GM21786 (cell line): Measurements from ENCODE around the gene ADAM20.
"Not testable (repeated sequence)": the region's sequence is repeated elsewhere in the genome, so short reads cannot be mapped to it uniquely, and the experiment has no call there.

Source experiments
- ATAC-seq: cut with Tn5 transposase; IDR thresholded peaks from one replicate; pipeline ENCODE4 v1.9.1; 2021; ENCODE audit not compliant: unreplicated experiment

Gene ADAM20

GRCh38 chr14:70534904-70535303, at the start of gene ADAM20:
ADAM20 (minus strand) TSS chr14:70535004; CDS start chr14:70524757, 10,247 bp downstream.
- ATAC-seq: no peak

GRCh38 chr14:70576891-70577290, 42.1 kb upstream of the ADAM20 start:
- no peak for ATAC-seq

GRCh38 chr14:70573050-70573449, 38.2 kb upstream of the ADAM20 start:
- ATAC-seq: no peak

DNA sequence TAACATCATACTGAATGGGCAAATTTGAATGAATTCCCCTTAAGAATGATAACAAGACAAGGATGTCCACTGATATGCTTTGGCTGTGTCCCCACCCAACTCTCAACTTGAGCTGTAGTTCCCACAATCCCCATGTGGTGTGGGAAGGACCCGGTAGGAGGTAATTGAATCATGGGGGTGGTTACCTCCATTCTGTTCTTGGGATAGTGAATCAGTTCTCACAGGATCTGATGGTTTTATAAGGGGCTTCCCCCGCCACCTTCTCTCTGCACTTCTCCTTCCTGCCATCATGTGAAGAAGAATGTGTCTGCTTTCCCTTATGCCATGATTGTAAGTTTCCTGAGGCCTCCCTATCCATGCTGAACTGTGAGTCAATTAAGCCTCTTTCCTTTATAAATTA, 36.3 kb upstream of the ADAM20 start:
- ATAC-seq: no peak

- ATAC-seq: no peak
These were observed 33.0 kb upstream of the ADAM20 start for GRCh38 chr14:70567791-70568190.

GRCh38 chr14:70563869-70564268, 29.1 kb upstream of the ADAM20 start:
- no peak for ATAC-seq

GRCh38 chr14:70563417-70563816, 28.6 kb upstream of the ADAM20 start:
- no peak for ATAC-seq

- ATAC-seq: no peak
These were observed 23.6 kb upstream of the ADAM20 start for GRCh38 chr14:70558356-70558755.

DNA sequence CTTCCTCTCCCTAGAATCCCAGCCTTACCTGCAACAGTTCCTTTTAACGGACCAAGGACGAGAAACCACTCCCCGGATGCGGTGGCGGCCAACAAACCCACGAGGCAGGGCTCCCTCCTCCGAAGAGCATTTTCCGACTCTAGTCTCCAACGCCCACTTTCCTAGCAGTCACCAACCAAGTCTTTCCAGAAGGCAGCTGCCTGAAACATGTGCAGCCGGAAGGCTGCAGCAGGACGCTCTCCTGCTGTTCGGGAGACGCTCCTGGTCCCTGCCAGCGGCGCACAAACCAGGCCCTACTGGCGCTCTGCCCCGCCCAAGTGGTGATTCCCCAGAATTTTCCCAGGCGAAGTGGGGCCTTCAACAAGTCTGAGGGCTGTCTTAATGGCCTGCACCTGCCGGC, 21.1 kb upstream of the ADAM20 start:
- no peak for ATAC-seq

DNA sequence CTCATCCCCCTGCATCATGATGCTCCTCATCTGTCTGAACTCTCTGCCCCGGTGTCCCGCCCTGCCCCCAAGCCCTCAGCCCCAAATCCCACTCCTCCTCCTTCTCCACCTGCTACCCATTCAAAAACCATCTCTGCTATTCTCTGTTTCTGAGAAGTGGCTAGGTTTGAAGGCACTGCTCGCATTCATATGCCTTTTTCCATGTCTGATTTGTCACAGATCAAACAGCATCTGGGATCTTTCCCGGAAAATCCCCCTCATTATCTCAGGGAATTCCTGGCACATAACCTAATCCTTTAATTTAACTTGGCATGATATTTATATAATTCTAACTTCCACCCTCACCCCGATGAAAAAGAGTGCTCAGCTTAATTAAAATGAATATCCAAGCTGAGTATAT, 3.3 kb upstream of the ADAM20 start:
- ATAC-seq: no peak

GRCh38 chr14:70536830-70537229, 2.0 kb upstream of the ADAM20 start:
- no peak for ATAC-seq

GRCh38 chr14:70530417-70530816, 4.4 kb downstream of the ADAM20 start:
- no peak for ATAC-seq

DNA sequence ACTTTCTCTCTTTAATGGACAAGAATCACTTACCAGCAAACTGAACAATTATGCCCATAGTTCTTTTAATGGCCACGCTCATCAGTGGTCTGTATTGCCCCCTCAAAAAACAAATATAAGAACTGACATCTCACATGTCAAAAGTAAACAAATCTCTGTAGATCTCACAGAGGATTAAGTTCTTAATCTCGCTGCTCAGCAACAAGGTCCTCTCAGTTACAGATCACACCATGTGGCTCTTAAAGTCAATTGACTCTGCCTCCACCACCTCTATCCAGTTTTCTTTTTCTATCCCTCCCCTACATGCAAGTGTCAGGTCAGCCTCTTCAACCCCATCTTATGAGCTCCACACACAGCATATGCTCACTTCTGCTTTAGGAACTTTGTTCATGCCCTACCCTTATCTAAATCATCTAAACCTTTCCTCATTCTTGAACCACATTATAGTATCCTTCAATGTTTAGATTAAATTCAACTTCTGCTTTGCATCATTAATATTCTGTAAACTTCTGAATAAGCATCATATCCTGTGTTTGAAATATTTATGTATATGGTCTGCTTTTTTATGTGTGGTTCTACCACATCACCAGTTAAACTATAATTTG, 7.2 kb downstream of the ADAM20 start:
- no peak for ATAC-seq

DNA sequence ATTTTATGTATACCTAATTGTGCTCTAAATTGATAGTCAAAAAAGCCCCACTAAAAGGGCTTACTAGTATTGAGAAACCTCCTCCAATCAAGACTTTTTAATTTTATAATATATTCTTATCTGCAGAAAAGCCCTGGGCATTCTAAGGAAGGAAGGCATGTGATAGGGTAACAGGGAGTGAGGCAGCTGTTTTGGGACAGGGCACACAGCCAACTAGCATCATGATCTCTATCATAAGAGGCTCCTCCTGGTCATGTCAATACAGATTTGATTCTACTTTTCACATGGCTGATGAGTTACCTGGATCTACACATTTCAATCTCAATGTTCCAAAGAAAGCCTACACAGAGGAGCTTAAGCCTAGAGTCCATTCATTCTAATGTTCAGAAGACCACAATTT, 9.1 kb downstream of the ADAM20 start:
- no peak for ATAC-seq

DNA sequence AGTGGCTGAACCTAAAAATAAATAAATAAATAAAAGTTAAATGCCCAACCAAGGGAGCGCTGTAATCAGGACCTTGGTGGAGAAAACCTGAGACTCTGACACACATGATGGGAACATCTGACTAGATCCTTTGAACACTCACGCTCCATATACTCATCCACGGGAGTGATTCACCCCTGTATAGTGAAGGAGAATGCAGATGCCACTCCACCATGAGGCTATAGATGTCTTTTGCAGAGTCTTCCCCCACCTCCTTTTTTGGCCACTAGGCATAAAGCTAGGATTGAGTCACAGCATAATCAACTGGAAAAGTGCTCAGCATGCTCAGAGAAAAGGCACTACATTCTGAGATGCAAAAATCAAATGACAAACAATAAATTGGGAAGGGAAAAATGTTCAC, 19.0 kb downstream of the ADAM20 start:
- ATAC-seq: no peak

- no peak for ATAC-seq
These were observed 20.4 kb downstream of the ADAM20 start for GRCh38 chr14:70514168-70515069.

DNA sequence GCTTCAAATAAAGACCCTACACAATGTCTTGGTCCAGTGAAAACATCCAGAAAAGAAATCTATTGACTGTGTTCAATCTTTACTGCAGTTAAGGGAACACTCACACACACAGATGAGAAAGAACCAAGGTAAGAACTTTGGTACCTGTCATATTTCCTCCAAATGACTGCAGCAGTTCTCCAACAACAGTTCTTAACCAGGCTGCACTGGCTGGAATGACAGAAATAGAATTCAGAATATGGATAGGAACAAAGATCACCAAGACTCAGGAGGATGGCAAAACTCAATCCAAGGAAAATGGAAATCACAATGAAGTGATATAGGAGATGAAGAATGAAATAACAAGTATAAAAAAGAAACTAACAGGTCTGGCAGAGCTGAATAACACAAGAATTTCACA, 36.6 kb downstream of the ADAM20 start:
- ATAC-seq: no peak

- ATAC-seq: no peak
These were observed 45.1 kb downstream of the ADAM20 start for GRCh38 chr14:70489579-70490200.

- not testable (repeated sequence) for ATAC-seq
These were observed 57.3 kb downstream of the ADAM20 start for GRCh38 chr14:70477356-70478105.

DNA sequence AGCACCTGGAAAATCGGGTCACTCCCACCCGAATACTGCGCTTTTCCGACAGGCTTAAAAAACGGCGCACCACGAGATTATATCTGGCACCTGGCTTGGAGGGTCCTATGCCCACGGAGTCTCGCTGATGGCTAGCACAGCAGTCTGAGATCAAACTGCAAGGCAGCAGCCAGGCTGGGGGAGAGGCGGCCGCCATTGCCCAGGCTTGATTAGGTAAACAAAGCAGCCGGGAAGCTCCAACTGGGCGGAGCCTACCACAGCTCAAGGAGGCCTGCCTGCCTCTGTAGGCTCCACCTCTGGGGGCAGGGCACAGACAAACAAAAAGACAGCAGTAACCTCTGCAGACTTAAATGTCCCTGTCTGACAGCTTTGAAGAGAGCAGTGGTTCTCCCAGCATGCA, 59.3 kb downstream of the ADAM20 start:
- ATAC-seq: not testable (repeated sequence)

- no peak for ATAC-seq
These were observed 61.0 kb downstream of the ADAM20 start for GRCh38 chr14:70473825-70474224.
